GM23248 (cell line): ENCODE measurements around the gene TPO.

Experiments used
- EZH2 ChIP-seq: fragments of 200-600 bp; sonication (generic); IDR thresholded peaks from 2 replicates; pipeline ENCODE4 v1.6.1; 2018; ENCODE audit warnings: antibody characterized with exemption, mild to moderate bottlenecking; ENCODE audit not compliant: insufficient read depth, poor library complexity, severe bottlenecking
- EZH2phosphoT487 ChIP-seq: fragments of 200-600 bp; sonication (generic); IDR thresholded peaks from 2 replicates; pipeline ENCODE4 v1.6.1; 2018; ENCODE audit warnings: antibody characterized with exemption, moderate library complexity, mild to moderate bottlenecking, low read depth; ENCODE audit not compliant: insufficient read depth

- no peak for TF ChIP-seq EZH2
- no peak for TF ChIP-seq EZH2phosphoT487
Measured at GRCh38 chr2:1502891-1503304, 89.6 kb downstream of the TPO start.
